Chondrocyte (in vitro differentiated cells): ENCODE measurements around the gene KTI12. TPM values are rescaled to one million over a fixed set of nuclear protein-coding genes. Genes with fewer than 3 reads are reported as not detected.
A peak's percentile ranks its signal among the peaks of the same experiment; 100 is the strongest.
"Not testable (repeated sequence)": the region's sequence is repeated elsewhere in the genome, so short reads cannot be mapped to it uniquely, and the experiment has no call there.

Experiments used
- DNase-seq: peaks from one replicate; pipeline ENCODE4 v3.0.0; 2021; ENCODE audit warnings: mixed read lengths, low spot score
- H3K27ac Mint-ChIP-seq: one replicate; pipeline ENCODE4 v1.8.0; 2021; ENCODE audit warnings: mild to moderate bottlenecking, moderate library complexity, mixed read lengths; ENCODE audit not compliant: unreplicated experiment
- H3K27me3 Mint-ChIP-seq: 2 replicates; pipeline ENCODE4 v1.8.0; 2021; ENCODE audit warnings: low read depth, mixed read lengths
- H3K36me3 Mint-ChIP-seq: 2 replicates; pipeline ENCODE4 v1.8.0; 2021; ENCODE audit warnings: low read depth, mixed read lengths
- H3K4me1 Mint-ChIP-seq: 2 replicates; pipeline ENCODE4 v1.8.0; 2021; ENCODE audit warnings: low read depth, mild to moderate bottlenecking, mixed read lengths
- H3K4me3 Mint-ChIP-seq: one replicate; pipeline ENCODE4 v1.8.0; 2021; ENCODE audit warnings: mild to moderate bottlenecking, moderate library complexity, mixed read lengths; ENCODE audit not compliant: unreplicated experiment
- H3K9me3 Mint-ChIP-seq: 2 replicates; pipeline ENCODE4 v1.8.0; 2021; ENCODE audit warnings: low read depth, mixed read lengths
- long read RNA-seq: library from polyadenylated mRNA; stranded (forward); transcript quantifications from one replicate; pipeline ENCODE4 v2.0.0, GENCODE V29; 2021
- total RNA-seq: library from RNA; stranded (reverse); gene quantifications from 3 replicates; pipeline ENCODE4 v1.2.1, GENCODE V29; 2021
- TF ChIP-seq, protein P1 (sequence below): fragments of 200-600 bp; sonication (generic); IDR thresholded peaks from 2 replicates; pipeline ENCODE4 v1.5.0; 2021; ENCODE audit warnings: antibody characterized with exemption, mild to moderate bottlenecking, moderate library complexity

The KTI12 gene
- 10.6 to 10.9 TPM (median 10.6 TPM) in 3 replicates for total RNA-seq
- long read RNA-seq, transcript KTI12-201 (1 exons, 1,714 nt) = major isoform, 23 of 23 reads
- long read RNA-seq, partial matches to known transcripts = 0 of 23 reads
- long read RNA-seq, other reads (novel, unspliced or antisense) = 0 of 23 reads

GRCh38 chr1:52033190-52034049, at the start of gene KTI12:
Gene KTI12 (minus strand): TSS chr1:52033810. CDS start chr1:52033761, 49 bp downstream.
- peak within 1 kb of the TSS; percentile 98 for H3K27ac Mint-ChIP-seq
- no peaks in the 10 kb centered on the region for H3K9me3 Mint-ChIP-seq
- H3K4me3 Mint-ChIP-seq = peak within 1 kb of the TSS; percentile 88
- DNase-seq = peak; percentile 96
- H3K4me1 Mint-ChIP-seq = peaks cover 37% of the 10 kb centered on the region
- H3K27me3 Mint-ChIP-seq = no peaks in the 10 kb centered on the region
- TF ChIP-seq, protein P1, sequence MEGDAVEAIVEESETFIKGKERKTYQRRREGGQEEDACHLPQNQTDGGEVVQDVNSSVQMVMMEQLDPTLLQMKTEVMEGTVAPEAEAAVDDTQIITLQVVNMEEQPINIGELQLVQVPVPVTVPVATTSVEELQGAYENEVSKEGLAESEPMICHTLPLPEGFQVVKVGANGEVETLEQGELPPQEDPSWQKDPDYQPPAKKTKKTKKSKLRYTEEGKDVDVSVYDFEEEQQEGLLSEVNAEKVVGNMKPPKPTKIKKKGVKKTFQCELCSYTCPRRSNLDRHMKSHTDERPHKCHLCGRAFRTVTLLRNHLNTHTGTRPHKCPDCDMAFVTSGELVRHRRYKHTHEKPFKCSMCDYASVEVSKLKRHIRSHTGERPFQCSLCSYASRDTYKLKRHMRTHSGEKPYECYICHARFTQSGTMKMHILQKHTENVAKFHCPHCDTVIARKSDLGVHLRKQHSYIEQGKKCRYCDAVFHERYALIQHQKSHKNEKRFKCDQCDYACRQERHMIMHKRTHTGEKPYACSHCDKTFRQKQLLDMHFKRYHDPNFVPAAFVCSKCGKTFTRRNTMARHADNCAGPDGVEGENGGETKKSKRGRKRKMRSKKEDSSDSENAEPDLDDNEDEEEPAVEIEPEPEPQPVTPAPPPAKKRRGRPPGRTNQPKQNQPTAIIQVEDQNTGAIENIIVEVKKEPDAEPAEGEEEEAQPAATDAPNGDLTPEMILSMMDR = no peak
- H3K36me3 Mint-ChIP-seq = peaks cover 8% of the 10 kb centered on the region

DNA sequence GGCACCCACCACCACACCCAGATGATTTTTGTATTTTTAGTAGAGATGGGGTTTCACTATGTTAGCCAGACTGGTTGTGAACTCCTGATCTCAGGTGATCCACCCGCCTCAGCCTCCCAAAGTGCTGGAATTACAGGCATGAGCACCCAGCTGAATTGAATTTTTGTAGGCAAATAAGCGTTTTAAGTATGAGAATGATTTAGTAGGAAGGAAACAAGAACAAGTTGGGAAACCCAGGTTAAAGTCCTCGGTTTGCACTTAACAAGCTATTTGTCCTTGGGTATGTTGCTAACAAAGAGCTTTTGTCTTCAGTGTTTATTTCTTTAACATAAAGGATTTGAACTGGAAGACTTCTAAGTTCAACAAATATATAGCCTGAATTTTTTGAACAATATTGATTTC, 46.4 kb upstream of the KTI12 start:
- H3K9me3 Mint-ChIP-seq = no peaks in the 10 kb centered on the region
- TF ChIP-seq, protein P1 = no peak
- H3K27ac Mint-ChIP-seq = peak overlapping the region; percentile 17
- no peaks in the 10 kb centered on the region for H3K27me3 Mint-ChIP-seq
- DNase-seq = no peak
- no peak overlapping the region for H3K4me3 Mint-ChIP-seq
- peaks cover 10% of the 10 kb centered on the region for H3K36me3 Mint-ChIP-seq
- peaks cover 7% of the 10 kb centered on the region for H3K4me1 Mint-ChIP-seq

- not testable (repeated sequence) for H3K4me3 Mint-ChIP-seq, H3K27me3 Mint-ChIP-seq, H3K4me1 Mint-ChIP-seq, H3K9me3 Mint-ChIP-seq, DNase-seq
- H3K27ac Mint-ChIP-seq = peak overlapping the region; percentile 17
- peaks cover 13% of the 10 kb centered on the region for H3K36me3 Mint-ChIP-seq
Observed at GRCh38 chr1:52077277-52077676, 43.7 kb upstream of the KTI12 start.

DNA sequence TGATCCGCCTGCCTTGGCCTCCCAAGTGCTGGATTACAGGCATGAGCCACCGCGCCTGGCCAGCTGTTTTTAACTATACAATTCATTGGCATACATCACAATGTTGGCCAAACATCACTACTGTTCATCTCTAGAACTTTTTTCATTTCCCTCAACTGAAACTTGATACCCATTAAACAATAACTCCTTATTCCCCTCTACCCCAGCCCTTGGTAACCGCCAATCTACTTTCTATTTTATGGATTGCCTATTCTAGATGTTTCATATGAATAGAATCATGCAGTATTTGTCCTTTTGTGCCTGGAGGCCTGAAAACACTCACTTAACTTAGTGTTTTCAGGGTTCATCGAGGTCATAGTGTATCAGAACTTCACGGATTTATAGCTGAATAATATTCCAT, 38.7 kb upstream of the KTI12 start:
- Mint-ChIP-seq H3K4me1 (no peaks in the 10 kb centered on the region), H3K27me3 (no peaks in the 10 kb centered on the region), H3K4me3 (no peak overlapping the region), H3K9me3 (no peaks in the 10 kb centered on the region), H3K27ac (no peak overlapping the region), H3K36me3 (peaks cover 14% of the 10 kb centered on the region)
- TF ChIP-seq, protein P1 = no peak
- DNase-seq = no peak

DNA sequence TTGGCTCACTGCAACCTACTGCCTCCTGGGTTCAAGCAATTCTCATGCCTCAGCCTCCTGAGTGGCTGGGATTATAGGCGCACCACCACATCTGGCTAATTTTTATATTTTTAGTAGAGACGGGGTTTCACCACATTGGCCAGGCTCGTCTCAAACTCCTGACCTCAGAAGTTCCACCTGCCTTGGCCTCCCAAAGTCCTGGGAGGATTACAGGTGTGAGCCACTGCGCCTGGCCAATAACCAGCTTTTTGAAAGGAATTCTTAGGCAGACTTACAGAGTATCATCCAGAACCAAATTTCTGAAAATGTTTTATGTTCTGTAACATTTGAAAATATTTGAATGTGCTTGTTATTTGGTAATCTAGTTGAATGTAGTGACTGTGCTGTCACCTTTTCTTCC, 37.1 kb upstream of the KTI12 start:
- TF ChIP-seq, protein P1 = no peak
- H3K27me3 Mint-ChIP-seq = no peaks in the 10 kb centered on the region
- no peak overlapping the region for H3K4me3 Mint-ChIP-seq
- H3K4me1 Mint-ChIP-seq = no peaks in the 10 kb centered on the region
- H3K27ac Mint-ChIP-seq = no peak overlapping the region
- DNase-seq = no peak
- peaks cover 15% of the 10 kb centered on the region for H3K36me3 Mint-ChIP-seq
- H3K9me3 Mint-ChIP-seq = no peaks in the 10 kb centered on the region
